ENCODE data around the gene DYSF. TPM values are rescaled to one million over a fixed set of nuclear protein-coding genes. Genes with fewer than 3 reads are reported as not detected.

The DYSF gene
- polyA plus RNA-seq, 4 donors, result 9.9 to 18.5 (median 17.1) TPM

DNA sequence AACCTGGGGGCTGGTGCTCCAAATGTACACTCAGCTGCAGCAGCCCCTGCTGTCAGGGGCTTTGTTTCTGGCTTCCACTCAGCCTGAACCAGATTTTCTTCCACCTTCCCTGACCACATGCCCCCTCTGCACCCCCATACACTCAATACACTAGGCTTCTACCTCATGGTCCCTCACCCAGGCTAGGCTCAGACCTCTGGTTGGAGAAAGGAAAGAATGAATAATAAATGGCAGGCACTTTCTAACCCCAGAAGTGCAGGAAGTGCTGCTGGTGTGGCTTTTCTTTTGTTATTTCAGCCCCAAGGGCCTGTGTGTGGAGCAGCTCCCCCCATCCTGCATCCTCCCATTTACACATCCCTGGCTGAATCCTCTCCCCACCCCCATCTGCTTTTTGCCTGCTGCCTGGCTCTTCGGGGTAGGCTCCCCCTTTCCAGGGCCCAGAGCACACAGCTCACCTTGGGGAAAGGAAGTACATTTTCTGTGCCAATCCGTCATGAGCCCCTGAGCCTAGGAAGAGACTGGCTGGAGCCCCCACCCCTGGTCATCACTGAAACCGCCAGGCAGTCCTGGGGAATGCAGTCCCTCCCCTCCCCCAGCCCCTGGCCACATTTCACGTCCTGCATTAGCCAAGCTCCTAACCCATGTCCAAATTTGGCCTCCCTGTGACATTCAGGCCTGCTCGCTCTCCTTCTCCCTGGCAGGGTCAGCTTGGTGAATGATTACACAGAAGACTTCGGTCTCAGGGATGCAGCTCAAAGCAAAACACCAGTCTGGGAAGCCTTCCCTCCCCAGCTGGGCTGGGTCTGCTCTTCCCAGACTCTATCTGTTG, 2.6 kb downstream of the DYSF start:
- DNase-seq (ENCODE audit: low read depth in 4 of 4, low spot score in 3 of 4), result no peak

DNA sequence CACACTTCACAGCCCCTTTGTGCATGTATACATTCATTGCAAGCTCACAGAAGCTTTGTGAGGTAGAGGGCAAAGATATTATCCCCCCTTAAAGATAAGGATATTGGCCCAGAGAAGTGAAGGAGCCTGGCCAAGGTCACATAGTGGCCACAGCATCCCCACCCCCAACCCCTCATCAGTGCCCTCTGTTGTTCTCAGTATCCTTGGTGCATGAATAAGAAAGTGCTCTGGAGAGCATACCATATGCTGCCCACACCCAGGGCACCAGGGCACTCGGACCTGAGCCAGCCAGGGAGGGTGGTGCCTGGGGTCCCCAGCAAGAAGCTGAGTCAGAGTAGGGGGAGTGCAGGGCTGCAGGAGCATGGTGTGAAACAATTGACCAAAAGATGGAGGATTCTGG, 3.3 kb downstream of the DYSF start:
- no peak for DNase-seq (ENCODE audit: low read depth in 4 of 4, low spot score in 3 of 4)

DNA sequence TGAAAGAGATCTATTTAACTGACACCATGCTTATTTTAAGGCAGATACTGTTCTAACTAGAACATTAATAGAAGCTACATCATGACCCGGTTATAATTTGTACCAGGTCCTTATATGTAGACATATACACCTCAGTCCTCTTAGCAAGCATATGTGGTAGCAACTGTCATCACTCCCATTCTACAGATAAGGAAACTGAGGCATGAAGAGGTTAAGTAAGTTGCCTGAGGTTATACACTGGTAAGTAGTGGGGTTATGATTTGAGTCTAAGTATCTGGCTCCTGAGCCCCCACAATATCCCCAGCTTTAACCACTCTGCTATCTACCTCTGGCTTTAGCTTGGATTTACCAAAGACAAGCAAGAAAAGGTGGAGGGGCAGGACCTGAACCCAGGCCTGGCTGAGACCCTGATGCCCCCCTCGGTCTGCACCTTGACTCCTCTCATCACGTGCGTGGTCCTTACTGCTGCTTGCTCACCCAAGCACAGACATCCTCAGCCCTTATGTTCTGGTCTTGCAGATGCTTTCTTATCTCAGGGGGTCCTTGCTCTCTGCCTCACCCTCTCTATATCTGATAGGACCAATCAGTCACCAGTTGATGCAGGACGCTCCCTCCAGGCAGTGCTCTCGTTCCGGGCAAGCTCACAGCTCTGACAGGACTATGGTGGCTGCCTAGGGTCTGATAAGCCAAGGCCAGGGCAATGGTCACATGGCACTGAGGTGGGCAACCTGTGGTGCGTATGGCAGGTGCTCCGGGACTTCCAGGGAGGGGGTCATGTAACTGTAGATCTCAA, 4.0 kb downstream of the DYSF start:
- DNase-seq (ENCODE audit: low read depth in 4 of 4, low spot score in 3 of 4), result no peak

DNA sequence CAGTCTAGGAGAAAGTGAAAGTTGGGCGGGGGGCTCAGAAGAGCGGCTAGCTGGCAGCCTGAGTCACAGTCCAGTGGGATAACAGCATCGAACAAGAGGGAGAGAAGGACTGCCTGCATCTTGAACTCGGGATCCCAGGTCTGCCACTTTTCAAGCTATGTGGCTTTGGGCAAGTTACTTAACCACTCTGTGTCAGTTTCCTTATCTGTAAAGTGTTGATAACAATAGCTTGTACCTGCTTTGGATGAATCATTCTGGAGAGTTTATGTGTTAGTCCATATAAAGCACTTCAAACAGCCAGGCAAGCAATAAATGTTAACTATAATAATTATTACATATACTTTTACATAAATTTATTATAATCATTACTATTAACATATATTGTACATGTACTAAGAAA, 4.6 kb downstream of the DYSF start:
- DNase-seq (ENCODE audit: low read depth in 4 of 4, low spot score in 3 of 4), result no peak

DNA sequence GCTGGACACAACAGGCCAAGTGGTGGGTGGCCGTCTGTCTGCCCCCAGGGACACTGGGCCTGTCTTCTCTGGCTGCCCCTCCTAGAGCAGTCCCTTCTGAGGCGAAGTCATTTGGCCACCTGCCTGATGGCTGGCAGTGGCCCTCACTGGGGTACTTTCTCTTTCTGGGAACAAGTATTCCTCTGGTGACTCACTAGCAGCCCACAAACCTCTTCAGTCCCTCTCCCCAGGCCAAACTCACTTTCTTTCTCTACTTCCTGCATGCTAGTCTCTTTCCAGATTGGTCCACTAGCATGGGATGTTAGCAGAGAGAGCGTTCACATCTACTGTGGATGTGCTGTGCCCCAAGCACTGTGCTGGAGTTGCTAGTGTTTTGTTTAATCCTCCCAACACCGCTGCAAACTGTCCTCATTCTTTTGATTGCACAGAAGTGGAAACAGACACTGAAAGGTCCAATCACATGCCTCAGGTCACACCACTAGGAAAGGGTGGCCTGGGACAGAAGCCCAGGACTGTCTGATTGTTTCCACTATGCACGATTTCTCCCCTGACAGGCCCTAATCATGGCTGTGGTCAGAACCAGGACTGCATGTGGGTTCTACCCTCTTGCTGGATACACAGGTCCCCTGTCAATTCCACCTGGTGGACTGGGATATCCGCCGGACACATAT, 5.2 kb downstream of the DYSF start:
- DNase-seq (ENCODE audit: low read depth in 4 of 4, low spot score in 3 of 4), result no peak

DNA sequence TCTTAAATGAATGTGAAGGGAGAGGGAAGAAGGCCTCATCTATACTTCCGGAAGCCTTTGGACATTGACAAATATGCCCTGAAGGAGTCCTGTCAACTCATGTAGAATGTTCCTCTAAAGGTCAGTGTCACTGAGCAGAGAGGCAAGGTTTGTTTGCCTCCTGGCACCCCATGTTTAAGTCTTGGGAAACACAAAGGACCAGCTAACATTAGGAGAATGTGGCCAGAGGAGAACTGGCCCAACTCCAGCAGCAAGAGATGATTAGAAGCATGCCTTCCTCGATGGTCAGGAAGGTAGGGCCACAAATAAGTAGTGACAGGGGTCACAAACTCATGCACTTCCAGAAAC, 5.7 kb downstream of the DYSF start:
- DNase-seq (ENCODE audit: low read depth in 4 of 4, low spot score in 3 of 4), result no peak

DNA sequence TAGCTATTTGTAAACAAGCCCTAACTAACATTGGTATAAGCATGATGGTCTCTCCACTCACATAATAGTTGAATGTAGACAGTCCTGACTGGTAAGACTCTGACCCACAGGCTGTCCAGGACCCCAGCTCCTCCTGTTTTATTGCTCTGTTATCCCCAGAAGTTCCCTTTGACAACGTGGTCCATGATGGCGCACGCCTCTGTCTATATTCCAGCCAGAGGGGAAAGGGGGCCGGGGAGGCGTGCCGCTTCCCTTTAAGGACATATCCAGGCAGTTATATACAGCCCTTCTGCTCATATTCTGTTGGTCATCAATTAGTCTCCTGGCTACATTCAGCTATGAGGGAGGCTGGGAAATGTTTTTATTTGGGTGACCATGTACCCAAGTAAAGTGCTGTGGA, 6.7 kb downstream of the DYSF start:
- no peak for DNase-seq (ENCODE audit: low read depth in 4 of 4, low spot score in 3 of 4)

DNA sequence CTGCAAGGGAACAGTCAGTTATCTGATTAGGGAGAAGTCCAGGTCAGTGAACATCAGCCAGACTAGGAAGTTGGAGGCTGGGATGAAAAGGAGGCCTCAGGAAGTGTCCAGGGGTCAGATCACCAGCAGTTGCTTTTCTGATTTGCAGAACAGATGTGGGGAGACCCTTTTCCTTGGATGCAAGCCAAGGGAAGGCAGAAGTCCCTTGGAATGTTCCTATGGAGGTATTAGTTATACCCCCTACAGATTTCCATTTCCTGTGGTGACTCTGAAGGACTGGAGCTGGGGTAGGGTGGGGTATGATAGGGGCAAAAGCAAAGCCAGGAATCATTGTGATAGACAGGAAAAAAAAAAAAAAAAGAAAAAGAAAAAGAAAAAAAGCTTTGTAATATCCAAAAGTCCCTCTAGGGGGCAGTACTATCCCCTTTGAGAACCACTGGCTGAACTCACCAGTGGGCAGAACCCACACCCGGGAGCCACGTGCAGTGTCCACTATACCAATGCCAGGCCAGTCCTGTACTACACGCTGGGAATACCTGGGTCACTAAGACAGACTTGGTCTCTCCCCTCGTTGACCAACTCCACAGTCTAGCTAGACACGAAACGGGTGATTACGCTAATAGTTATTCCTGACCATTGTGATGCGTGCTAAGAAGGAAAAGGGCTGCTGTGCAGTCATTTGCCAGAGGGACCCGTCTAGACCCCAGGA, 7.4 kb downstream of the DYSF start:
- DNase-seq (ENCODE audit: low read depth in 4 of 4, low spot score in 3 of 4), result no peak

DNA sequence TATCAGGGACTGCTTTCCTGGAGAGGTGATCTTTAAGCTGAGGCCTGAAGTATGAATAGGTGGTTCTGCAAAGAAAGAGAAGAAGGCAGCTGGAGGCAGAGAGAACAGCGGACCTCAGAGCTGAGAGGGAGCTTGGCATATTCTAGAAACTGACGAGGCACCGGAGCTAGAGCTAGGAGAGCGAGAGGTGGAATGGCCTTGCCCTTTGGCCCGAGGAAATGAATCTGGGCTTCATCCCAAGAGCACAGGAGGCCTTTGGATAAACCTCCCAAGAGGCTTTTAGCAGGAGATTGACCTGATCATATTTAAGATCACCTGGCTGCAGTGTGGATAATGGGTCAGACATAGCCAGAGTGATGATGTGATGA, 7.9 kb downstream of the DYSF start:
- DNase-seq (ENCODE audit: low read depth in 4 of 4, low spot score in 3 of 4), result no peak

DNA sequence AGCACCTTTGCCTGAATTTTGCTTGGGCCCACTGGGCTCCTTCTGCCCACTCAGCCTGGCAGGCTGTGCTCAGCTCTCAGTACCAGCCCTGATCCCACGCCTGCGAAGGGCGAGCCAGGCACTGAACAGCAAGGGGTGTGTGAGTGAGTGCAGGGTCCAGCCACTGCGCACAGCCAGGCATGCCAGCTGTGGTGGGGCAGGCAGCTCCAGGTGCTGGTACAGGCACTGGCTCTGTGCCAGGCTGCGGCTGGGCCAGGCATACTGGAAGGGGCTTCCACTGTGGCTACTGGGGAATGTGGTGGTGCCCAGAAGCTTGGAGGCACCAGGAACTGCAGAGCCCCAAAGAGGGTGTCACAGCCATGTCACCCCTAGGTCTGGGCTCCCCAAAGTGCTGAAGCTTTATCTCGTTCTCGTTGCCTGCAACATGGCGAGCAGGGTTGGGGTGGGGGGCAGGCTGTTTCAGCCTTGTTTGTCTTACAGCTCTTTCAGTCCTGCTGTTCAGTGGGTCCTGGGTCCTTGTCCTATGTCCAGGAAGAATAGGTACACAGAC, 8.8 kb downstream of the DYSF start:
- no peak for DNase-seq (ENCODE audit: low read depth in 4 of 4, low spot score in 3 of 4)

DNA sequence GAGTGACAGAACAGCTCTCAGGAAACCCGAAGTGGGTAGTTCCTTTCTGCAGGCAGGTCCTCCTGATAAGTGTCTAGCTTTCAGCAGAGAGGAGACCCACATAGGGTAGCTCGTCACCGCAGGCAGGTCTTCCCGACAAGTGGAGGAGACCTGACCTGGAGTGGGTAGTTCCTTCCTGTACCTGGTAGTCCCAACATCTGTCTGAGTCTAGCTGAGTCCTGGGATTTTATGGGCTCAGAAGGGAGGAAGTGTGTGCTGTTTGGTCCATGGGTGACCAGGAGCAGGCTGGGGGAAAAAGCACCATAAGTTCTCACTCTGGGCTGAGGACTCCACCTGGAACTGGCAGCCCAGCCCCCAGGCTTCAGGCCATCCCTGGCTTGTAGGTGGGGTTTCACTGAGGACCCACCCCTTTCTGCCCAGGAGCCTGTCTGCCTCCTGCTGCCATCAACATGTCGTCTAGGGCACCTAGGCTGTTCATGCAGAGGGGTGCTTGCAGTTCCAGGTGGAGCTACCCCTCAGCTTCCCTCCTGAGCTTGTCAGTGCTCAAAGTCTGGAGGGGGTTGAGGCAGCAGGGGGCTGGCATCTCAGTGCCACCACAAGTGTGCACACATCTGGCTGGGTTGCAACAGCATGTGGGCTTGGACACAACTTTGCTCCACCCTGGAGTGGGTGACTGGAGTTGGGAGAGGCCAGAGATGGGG, 9.4 kb downstream of the DYSF start:
- no peak for DNase-seq (ENCODE audit: low read depth in 4 of 4, low spot score in 3 of 4)

DNA sequence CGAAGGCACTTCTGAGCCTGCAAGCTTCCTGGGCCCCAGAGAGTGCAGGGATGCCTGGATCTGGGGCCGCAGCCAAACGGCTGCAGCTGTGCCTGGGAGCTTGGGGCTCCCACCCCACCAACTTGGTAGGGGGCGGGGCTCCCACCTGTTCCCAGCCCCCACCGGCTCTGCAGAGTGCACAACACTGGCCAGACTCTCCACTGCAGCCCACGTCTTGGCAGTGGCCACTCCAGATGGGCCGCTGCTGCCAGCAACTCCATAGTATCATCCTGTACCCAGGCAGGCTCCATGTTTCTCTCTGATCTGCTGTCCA, 9.9 kb downstream of the DYSF start:
- no peak for DNase-seq (ENCODE audit: low read depth in 4 of 4, low spot score in 3 of 4)

DNA sequence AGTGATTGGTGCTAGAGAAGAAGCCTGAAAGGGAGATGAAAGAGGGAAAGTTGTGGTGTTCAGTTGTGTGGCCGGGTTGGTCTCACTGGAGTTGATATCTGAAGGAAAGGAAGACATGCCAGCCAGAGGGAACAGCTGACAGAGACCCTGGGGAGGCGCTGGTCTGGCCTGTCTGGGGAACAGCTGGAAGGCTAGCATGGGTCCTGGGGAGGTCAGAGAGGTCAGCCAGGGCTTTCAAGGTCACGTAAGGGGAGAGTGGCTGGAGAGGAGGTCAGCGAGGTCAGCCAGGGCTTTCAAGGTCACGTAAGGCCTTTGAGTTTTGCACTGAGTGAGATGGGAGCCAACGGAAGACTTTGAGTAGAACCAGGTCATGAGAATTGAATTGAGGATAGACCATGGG, 11.0 kb downstream of the DYSF start:
- no peak for DNase-seq (ENCODE audit: low read depth in 4 of 4, low spot score in 3 of 4)

DNA sequence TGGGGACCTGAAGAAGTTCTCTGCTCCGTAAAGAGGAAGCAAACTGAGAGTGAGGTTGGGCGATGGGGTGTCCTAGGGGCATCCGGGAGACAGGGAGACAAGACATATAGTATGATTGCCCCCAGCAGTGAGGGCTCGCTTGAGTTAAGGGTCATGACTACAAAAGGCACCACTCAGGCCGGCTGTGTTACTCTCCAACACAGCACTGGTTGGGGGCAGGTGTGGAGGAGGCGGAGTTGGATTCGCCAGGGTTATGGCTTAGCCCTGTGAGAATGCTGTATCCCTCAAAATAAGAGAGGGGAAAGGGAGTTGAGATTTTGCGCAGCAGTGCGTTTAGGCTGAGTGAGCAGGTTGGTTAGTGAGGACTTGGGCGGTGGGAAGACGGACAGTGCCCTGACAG, 12.0 kb downstream of the DYSF start:
- DNase-seq (ENCODE audit: low read depth in 4 of 4, low spot score in 3 of 4), result no peak

DNA sequence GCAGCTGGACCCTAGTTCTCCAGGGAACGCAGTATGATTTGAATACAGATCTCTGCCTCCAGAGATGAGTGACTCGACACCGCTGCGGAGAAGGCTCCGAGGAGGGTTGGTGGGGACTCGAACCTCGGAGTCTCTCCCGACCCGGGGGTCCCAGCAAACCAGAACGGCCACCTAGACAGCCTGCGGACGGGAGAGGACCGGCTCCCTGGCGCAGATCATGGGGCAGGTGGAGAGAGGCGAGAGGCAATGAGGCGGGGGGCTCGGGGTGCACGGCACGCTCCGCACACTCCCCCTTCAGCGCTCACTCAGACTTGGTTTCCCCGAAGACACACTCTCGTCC, 12.6 kb downstream of the DYSF start:
- no peak for DNase-seq (ENCODE audit: low read depth in 4 of 4, low spot score in 3 of 4)

DNA sequence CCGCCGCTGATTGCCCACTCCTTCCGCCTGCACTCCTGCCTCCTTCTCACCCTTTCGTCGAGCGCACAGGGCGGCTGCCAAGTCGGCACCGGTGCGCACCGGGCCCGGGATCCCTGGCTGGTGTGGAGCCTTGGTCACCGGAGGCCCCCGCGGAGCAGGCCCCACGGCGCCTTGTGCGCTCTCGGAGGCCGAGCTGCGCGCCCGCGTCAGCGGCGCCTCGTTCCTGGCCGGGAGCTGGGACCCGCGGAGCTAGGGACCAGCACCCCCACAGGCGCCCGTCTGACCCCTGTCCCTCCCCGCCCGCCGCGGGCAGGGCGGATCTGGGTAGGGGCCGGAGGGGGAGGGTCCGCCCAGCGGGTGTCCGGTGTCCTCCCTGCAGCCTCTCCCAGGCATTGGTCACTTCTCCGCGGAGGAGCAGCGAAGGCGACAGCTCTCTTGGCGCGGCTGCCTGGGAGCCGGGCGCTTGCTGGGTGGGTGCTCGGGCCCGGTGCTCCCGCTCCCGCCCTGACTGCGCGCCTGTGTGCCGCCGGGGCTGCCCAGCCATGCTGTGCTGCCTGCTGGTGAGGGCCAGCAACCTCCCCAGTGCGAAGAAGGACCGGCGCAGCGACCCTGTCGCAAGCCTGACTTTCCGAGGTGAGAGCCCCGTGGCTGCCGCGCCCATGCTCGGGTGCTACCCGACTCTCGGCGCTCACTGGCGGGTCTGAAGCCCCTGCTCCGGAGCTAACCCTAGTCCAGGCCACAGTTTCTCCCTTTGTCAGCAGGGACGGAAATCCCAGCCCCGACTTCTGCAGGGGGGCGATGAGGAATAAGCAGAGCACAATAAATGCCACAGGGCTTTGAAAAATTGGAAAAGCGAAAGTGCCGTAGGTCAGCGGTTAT, 13.2 kb downstream of the DYSF start:
- peak in 2 of 4 donors; percentile 27 to 36 for DNase-seq (ENCODE audit: low read depth in 4 of 4, low spot score in 3 of 4)

DNA sequence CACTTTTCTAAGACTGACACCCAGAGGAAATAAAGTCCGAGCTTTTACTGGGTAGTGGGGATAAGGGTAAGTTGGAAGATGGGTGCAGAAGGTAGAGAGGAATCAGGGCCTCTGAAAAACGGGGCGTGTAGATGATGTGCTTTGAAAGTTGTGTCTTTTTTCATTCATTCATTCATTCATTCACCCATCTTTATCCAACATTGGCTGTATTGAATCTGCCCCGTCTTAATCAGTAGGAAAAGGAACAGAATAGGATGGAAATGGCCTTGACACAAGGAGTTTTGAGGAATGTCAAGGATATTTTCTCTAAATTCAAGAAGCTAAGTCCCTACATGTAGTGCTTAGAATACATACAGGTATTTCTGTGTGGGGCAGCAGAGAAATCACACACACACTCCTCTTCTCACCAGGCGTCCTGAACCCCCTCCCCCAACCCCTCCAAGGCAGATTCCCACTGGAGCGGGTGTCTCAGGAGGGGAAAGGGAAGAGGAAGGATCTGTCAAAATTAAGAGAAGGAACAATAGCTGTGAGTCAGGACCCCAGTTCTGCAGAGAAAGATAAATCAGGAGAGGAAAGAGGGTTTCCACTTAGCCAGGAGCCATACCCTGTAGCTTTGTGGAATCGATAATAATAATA, 13.9 kb downstream of the DYSF start:
- DNase-seq (ENCODE audit: low read depth in 4 of 4, low spot score in 3 of 4), result no peak

DNA sequence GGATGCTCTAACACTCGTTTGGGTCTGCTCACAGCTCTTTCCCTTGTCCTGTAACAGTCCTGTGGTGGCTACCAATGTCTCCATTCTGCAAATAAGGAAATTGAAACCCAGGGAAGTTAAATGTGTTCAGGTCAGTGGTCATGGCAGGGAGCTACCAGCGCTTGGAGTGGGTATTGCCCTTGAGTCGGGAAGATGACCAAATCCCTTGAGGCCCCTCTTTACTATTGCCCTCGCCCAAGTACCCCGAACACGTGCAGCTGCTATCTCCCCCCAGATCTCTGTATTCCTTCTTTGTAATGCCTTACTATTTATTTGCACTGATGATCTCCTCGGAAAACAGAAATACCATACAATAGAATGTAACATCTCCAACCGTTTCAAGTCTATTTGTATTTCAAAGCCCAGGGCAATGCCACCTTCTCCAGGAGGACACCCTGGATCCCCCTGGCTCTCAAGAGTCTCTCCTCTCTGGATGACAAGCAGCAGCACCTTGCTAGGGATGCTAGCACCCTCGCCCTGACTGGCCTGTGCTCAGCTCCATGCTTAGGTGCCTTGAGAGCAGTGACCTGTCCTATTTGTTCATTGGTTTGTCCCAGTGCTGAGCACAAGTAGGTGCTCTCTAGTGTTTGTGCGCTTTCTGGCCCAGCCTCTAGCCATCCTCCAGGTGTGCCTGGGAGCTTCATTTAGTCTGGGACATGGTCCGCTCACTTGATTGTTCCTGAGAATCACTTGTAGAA, 15.1 kb downstream of the DYSF start:
- no peak for DNase-seq (ENCODE audit: low read depth in 4 of 4, low spot score in 3 of 4)
